H1 (cell line): ENCODE results near the gene DEUP1. TPM values are rescaled to one million over a fixed set of nuclear protein-coding genes. Genes with fewer than 3 reads are reported as not detected.

ENCODE experiments used
- ATF2 ChIP-seq: IDR thresholded peaks from 2 replicates; pipeline ENCODE4 v1.6.1; 2012; ENCODE audit warnings: low read length, inconsistent platforms
- BCL11A ChIP-seq, 2 experiments: IDR thresholded peaks; one replicate each; pipeline ENCODE4 v1.6.1; 2011; ENCODE audit warnings: low read depth in 2 of 2, low read length in 2 of 2, mild to moderate bottlenecking in 2 of 2
- CBX5 ChIP-seq: fragments of 300-800, 300-1000 bp; sonication (generic); IDR thresholded peaks from 2 replicates; pipeline ENCODE4 v1.7.1; 2016; ENCODE audit warnings: antibody characterized with exemption, low read length, low read depth
- CBX8 ChIP-seq: fragments of 300-800, 300-1000 bp; sonication (generic); IDR thresholded peaks from 2 replicates; pipeline ENCODE4 v1.7.1; 2016; ENCODE audit warnings: low read depth, low read length, borderline replicate concordance
- CEBPB ChIP-seq: IDR thresholded peaks from 2 replicates; pipeline ENCODE4 v1.6.1; 2012; ENCODE audit warnings: low read depth, low read length
- HDAC2 ChIP-seq, 2 experiments: fragments of 300-600 bp in 1 of 2; sonication (generic) in 1 of 2; IDR thresholded peaks; 2 replicates each; pipeline ENCODE4 v1.6.1; 2011 to 2012; ENCODE audit warnings: low read depth in 2 of 2, low read length in 2 of 2, mild to moderate bottlenecking in 2 of 2, moderate library complexity in 2 of 2, borderline replicate concordance in 1 of 2, inconsistent platforms in 1 of 2
- NANOG ChIP-seq: IDR thresholded peaks from 2 replicates; pipeline ENCODE4 v1.6.1; 2011; ENCODE audit warnings: low read length, low read depth, mild to moderate bottlenecking, inconsistent platforms; ENCODE audit not compliant: insufficient read depth, poor library complexity, severe bottlenecking
- RXRA ChIP-seq: IDR thresholded peaks from 2 replicates; pipeline ENCODE4 v1.6.1; 2011; ENCODE audit warnings: low read depth, mild to moderate bottlenecking, low read length, moderate library complexity; ENCODE audit not compliant: insufficient read depth
- SIRT6 ChIP-seq: IDR thresholded peaks from one replicate; pipeline ENCODE4 v1.7.1; 2012; ENCODE audit warnings: low read length, inconsistent platforms
- SIX5 ChIP-seq: IDR thresholded peaks from 2 replicates; pipeline ENCODE4 v1.6.1; 2011; ENCODE audit warnings: mild to moderate bottlenecking, low read depth, low read length
- SP2 ChIP-seq: IDR thresholded peaks from 2 replicates; pipeline ENCODE4 v1.6.1; 2012; ENCODE audit warnings: mild to moderate bottlenecking, low read length, inconsistent platforms
- SUZ12 ChIP-seq: fragments of 200-600 bp; sonication (generic); IDR thresholded peaks from 2 replicates; pipeline ENCODE4 v1.6.1; 2012; ENCODE audit warnings: mild to moderate bottlenecking, inconsistent platforms, low read length, moderate library complexity, mixed read lengths
- TCF12 ChIP-seq: IDR thresholded peaks from 2 replicates; pipeline ENCODE4 v1.6.1; 2011; ENCODE audit warnings: low read depth, mild to moderate bottlenecking, low read length
- ZNF274 ChIP-seq: IDR thresholded peaks from 2 replicates; pipeline ENCODE4 v1.7.0; 2012; ENCODE audit warnings: low read length, borderline replicate concordance; ENCODE audit errors: extremely low read depth
- polyA plus RNA-seq, 7 experiments: library from polyadenylated mRNA; depleted of rRNA in 3 of 7; stranded (reverse) in 5 of 7; unstranded in 2 of 7; fragments of >200 nt in 5 of 7; fragments of 200-250 nt in 2 of 7; gene quantifications; 1 replicate in 5 of 7; 2 replicates in 1 of 7; 4 replicates in 1 of 7; pipeline versions ENCODE4 v1.2.1 to v1.2.3, GENCODE V29; 2011 to 2013; ENCODE audit warnings: missing spikeins in 2 of 7, mixed read lengths in 2 of 7
- total RNA-seq: library from RNA; stranded (reverse); fragmentation: NEBNext Ultra II Directional; extraction: Animal tissue kit (Norgen Biotek cat#: 25700); gene quantifications from 2 replicates; pipeline ENCODE4 v1.2.1, GENCODE V29; 2021
- TF ChIP-seq, protein P1 (sequence below): IDR thresholded peaks from 2 replicates; pipeline ENCODE4 v1.6.1; 2012; ENCODE audit warnings: inconsistent platforms

The DEUP1 gene
- total and polyA plus RNA-seq, 2 of the 8 experiments (the other 6 are each of a cell fraction or from before 2014, with no cell fraction given): 0.45 TPM; not detected in 1

GRCh38 chr11:93329936-93330445, 551 bp upstream of the DEUP1 start (continued):
- TF ChIP-seq SIX5 (no peak), TCF12 (no peak), CEBPB (no peak), CBX5 (no peak), SIRT6 (no peak), NANOG (no peak), SP2 (no peak), HDAC2 (IDR thresholded peaks at IDR 0.05; ENCODE audit: borderline replicate concordance in 1 of 2, low read depth in 2 of 2, low read length in 2 of 2) (peak in 1 of 2 experiments; percentile 74; a peak in 2 of 4 replicates), SUZ12 (no peak), ATF2 (no peak), RXRA (no peak), CBX8 (no peak), ZNF274 (no peak), BCL11A (IDR thresholded peaks at IDR 0.05; ENCODE audit: low read depth in 2 of 2, low read length in 2 of 2) (no peak)
- TF ChIP-seq, protein P1, sequence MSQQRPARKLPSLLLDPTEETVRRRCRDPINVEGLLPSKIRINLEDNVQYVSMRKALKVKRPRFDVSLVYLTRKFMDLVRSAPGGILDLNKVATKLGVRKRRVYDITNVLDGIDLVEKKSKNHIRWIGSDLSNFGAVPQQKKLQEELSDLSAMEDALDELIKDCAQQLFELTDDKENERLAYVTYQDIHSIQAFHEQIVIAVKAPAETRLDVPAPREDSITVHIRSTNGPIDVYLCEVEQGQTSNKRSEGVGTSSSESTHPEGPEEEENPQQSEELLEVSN: no peak
- TF ChIP-seq, all 59 proteins: peak for 4
